ENCODE measurements around the gene CCL21. TPM values are rescaled to one million over a fixed set of nuclear protein-coding genes. Genes with fewer than 3 reads are reported as not detected.

Gene CCL21
- total and polyA plus RNA-seq, 2 experiments from 2014 or later: not detected

DNA sequence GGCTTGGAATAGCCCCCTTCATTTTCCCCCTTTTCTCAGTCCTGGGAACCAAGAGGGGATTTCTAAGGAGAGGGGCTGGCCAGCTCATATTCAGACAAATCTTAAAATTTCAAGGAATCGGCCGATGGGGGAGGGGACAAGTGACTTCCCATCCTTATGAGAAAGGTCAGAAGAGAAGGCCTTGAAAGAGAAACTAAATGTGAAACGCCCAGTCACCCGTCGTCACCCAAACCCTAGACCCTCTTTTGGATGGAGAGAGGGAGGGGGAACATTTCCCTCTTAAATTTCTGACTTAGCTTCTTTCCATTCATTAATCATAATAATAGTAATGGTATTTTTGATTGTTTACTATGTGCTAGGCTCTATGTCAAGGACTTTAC is 18.0 kb downstream of the CCL21 start:
- no peaks in the 10 kb centered on the region for H3K79me2 ChIP-seq (ENCODE audit: insufficient read depth)
- H4K20me1 ChIP-seq (ENCODE audit: insufficient read depth): no peaks in the 10 kb centered on the region
- no peaks in the 10 kb centered on the region for H3K9me3 ChIP-seq (ENCODE audit: low read depth)
- H3K4me1 ChIP-seq (ENCODE audit: insufficient read depth): 0 out of 2 replicates have a peak, but pooled peaks cover under 1% of the 10 kb centered on the region
- no peaks in the 10 kb centered on the region for H3K36me3 ChIP-seq (ENCODE audit: low read depth)
- H3K4me3 ChIP-seq: no peak overlapping the region
- no peak overlapping the region for H3K9ac ChIP-seq
- WGBS, 2 experiments (ENCODE audit: low coverage in 1 of 2, low lambda C conversion rate in 2 of 2, missing lambda C conversion rate in 2 of 2): 90 to 93% methylated on average over 5 of the region's 5 CpGs
- H3K9me2 ChIP-seq (ENCODE audit: insufficient read depth): no peaks in the 10 kb centered on the region
- no peak for DNase-seq
- in situ Hi-C loops (cut with MboI): no loop called here
- H3F3A ChIP-seq (ENCODE audit: insufficient read depth): no peaks in the 10 kb centered on the region
- H3K4me2 ChIP-seq (ENCODE audit: unreplicated experiment): no peak overlapping the region
- no peak for TF ChIP-seq EZH2phosphoT487 (IDR thresholded peaks at IDR 0.05; ENCODE audit: insufficient read depth, low read depth)
- TF ChIP-seq EZH2 (IDR thresholded peaks at IDR 0.05; ENCODE audit: insufficient read depth, poor library complexity, severe bottlenecking): no peak
- no peaks in the 10 kb centered on the region for H3K27me3 ChIP-seq (replicated peaks; ENCODE audit: insufficient read depth)
- no peak overlapping the region for H2AFZ ChIP-seq
- no peak overlapping the region for H3K27ac ChIP-seq

DNA sequence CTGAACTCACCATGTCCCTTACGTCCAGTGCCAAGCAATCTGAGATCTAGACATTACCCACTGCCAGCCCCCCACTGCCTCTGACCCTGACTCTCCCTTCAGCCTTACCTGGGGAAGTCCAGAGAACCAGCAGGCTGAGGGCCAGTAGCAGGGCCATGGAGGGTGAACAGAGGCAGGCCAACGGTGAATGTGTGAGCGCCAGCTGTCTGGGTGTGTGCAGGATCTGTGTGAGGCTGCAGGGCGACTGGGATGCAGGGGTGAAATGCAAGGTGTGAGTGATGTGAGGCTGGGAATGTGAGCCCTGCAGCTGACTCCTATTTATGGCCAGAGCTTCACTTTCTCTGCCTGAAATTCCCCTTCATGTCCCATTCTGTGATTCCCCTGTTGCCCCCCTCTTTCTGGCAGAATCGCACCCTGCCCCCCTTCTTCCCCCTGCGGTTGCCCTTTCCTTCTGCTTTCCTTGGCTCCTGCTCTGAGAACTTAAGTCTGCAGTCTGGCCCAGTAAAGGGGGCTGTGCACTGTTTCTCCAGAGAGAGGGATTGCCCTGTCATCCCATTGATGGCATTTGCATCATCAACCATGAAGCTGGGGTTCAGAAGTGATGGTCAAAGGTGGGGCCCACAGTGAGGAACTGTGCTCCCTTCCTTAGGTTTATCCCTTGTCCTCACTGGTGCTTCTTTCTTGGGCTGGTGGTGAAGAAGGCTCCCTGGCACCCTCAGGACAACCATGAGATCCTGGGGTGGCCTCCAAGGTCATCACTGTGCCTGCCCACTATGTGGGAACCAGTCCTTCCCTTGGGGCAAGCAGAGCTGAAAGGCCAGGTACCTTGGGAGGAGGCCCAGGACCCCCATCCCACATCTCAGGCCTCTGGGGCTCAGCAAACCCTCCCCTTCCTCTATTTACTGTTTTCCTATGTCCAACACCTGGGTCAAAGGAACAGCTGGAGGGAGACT is 18.7 kb downstream of the CCL21 start, which contains the start of gene CCL19:
TSS of gene CCL19 (minus strand) at position 294 of the 953 bp plus-strand sequence. CDS start at position 157, 137 bp downstream.
- Histone ChIP-seq H3K4me2 (ENCODE audit: unreplicated experiment) (no peak within 1 kb of the TSS), H3K79me2 (ENCODE audit: insufficient read depth) (no peaks in the 10 kb centered on the region), H3K27ac (no peak within 1 kb of the TSS), H4K20me1 (ENCODE audit: insufficient read depth) (no peaks in the 10 kb centered on the region), H3K9me3 (ENCODE audit: low read depth) (no peaks in the 10 kb centered on the region), H3K4me3 (no peak within 1 kb of the TSS), H3K9ac (no peak within 1 kb of the TSS), H3F3A (ENCODE audit: insufficient read depth) (no peaks in the 10 kb centered on the region), H2AFZ (no peak within 1 kb of the TSS), H3K4me1 (ENCODE audit: insufficient read depth) (peaks cover 7% of the 10 kb centered on the region), H3K9me2 (ENCODE audit: insufficient read depth) (no peaks in the 10 kb centered on the region), H3K27me3 (replicated peaks; ENCODE audit: insufficient read depth) (no peaks in the 10 kb centered on the region), H3K36me3 (ENCODE audit: low read depth) (no peaks in the 10 kb centered on the region)
- WGBS, 2 experiments (ENCODE audit: low coverage in 1 of 2, low lambda C conversion rate in 2 of 2, missing lambda C conversion rate in 2 of 2): 74 to 80% methylated on average over 5 to 6 of the region's 6 CpGs
- TF ChIP-seq EZH2 (IDR thresholded peaks at IDR 0.05; ENCODE audit: insufficient read depth, poor library complexity, severe bottlenecking) (no peak), EZH2phosphoT487 (IDR thresholded peaks at IDR 0.05; ENCODE audit: insufficient read depth, low read depth) (no peak)
- in situ Hi-C loops (cut with MboI): no loop called here
- no peak for DNase-seq

DNA sequence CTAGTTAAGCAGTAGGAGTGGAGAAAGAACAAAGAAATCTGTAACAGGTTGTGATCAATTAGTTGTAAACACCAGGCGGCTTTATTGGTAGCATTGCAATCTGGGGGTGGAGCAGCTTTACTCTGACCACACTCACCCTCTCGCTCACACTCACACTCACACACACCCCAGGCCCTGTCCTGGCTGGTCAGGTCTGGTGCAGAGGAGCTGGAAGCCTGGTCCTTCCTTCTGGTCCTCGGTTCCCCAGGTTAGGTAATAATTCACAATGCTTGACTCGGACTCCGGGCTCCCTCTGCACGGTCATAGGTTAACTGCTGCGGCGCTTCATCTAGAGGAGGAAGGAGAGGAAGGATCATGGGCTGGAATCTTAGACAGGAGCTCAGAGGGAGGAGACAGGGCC is 20.4 kb downstream of the CCL21 start:
- H3K27ac ChIP-seq: no peak overlapping the region
- H3K36me3 ChIP-seq (ENCODE audit: low read depth): no peaks in the 10 kb centered on the region
- H3F3A ChIP-seq (ENCODE audit: insufficient read depth): peaks cover 12% of the 10 kb centered on the region; the same call in 1 of the 2 replicates
- no peak for TF ChIP-seq EZH2 (IDR thresholded peaks at IDR 0.05; ENCODE audit: insufficient read depth, poor library complexity, severe bottlenecking)
- no peak for TF ChIP-seq EZH2phosphoT487 (IDR thresholded peaks at IDR 0.05; ENCODE audit: insufficient read depth, low read depth)
- no peaks in the 10 kb centered on the region for H3K27me3 ChIP-seq (replicated peaks; ENCODE audit: insufficient read depth)
- 95 to 97% methylated on average over 8 of the region's 8 CpGs for WGBS, 2 experiments (ENCODE audit: low coverage in 1 of 2, low lambda C conversion rate in 2 of 2, missing lambda C conversion rate in 2 of 2)
- H4K20me1 ChIP-seq (ENCODE audit: insufficient read depth): no peaks in the 10 kb centered on the region
- H3K79me2 ChIP-seq (ENCODE audit: insufficient read depth): no peaks in the 10 kb centered on the region
- DNase-seq: no peak
- H3K9me2 ChIP-seq (ENCODE audit: insufficient read depth): no peaks in the 10 kb centered on the region
- H3K9me3 ChIP-seq (ENCODE audit: low read depth): no peaks in the 10 kb centered on the region
- in situ Hi-C loops (cut with MboI): no loop called here
- H3K4me2 ChIP-seq (ENCODE audit: unreplicated experiment): no peak overlapping the region
- H2AFZ ChIP-seq: no peak overlapping the region
- H3K4me3 ChIP-seq: no peak overlapping the region
- H3K4me1 ChIP-seq (ENCODE audit: insufficient read depth): peaks cover 17% of the 10 kb centered on the region
- H3K9ac ChIP-seq: no peak overlapping the region

DNA sequence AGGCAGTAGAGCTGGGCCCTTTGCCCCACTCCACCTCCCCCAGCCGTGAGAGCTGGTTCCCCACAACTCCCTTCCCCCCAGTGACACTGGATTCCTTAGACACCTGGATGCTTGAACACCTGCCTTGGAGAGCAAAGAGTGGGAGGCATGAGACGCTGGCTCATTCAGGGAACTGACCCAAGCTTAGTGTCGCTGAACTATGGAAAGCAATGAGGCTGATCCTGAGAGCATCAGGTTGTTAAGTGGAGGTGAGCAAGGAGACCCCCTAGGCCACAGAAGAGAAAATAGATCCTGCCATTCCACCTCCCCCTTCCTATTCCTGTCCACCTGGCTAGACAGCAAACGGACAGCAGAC is 20.8 kb downstream of the CCL21 start:
- H3K4me2 ChIP-seq (ENCODE audit: unreplicated experiment): no peak overlapping the region
- no peaks in the 10 kb centered on the region for H4K20me1 ChIP-seq (ENCODE audit: insufficient read depth)
- H3F3A ChIP-seq (ENCODE audit: insufficient read depth): peaks cover 12% of the 10 kb centered on the region; the same call in 1 of the 2 replicates
- H3K27me3 ChIP-seq (replicated peaks; ENCODE audit: insufficient read depth): no peaks in the 10 kb centered on the region
- H3K36me3 ChIP-seq (ENCODE audit: low read depth): no peaks in the 10 kb centered on the region
- WGBS, 2 experiments (ENCODE audit: low coverage in 1 of 2, low lambda C conversion rate in 2 of 2, missing lambda C conversion rate in 2 of 2): 85 to 90% methylated on average over 4 of the region's 4 CpGs
- H3K4me3 ChIP-seq: no peak overlapping the region
- no peak overlapping the region for H3K9ac ChIP-seq
- peaks cover 17% of the 10 kb centered on the region for H3K4me1 ChIP-seq (ENCODE audit: insufficient read depth)
- no peaks in the 10 kb centered on the region for H3K79me2 ChIP-seq (ENCODE audit: insufficient read depth)
- no peaks in the 10 kb centered on the region for H3K9me2 ChIP-seq (ENCODE audit: insufficient read depth)
- H3K9me3 ChIP-seq (ENCODE audit: low read depth): no peaks in the 10 kb centered on the region
- in situ Hi-C loops (cut with MboI): no loop called here
- no peak overlapping the region for H2AFZ ChIP-seq
- TF ChIP-seq EZH2phosphoT487 (IDR thresholded peaks at IDR 0.05; ENCODE audit: insufficient read depth, low read depth) (no peak), EZH2 (IDR thresholded peaks at IDR 0.05; ENCODE audit: insufficient read depth, poor library complexity, severe bottlenecking) (no peak)
- DNase-seq: no peak
- no peak overlapping the region for H3K27ac ChIP-seq
